PC-3 (cell line): ENCODE data around the gene PADI2. TPM values are rescaled to one million over a fixed set of nuclear protein-coding genes. Genes with fewer than 3 reads are reported as not detected.

Source experiments
- ATAC-seq: fragments of 200-7000 bp; cut with Tn5 transposase; 2 replicates; pipeline ENCODE4 v1.9.1; 2020; ENCODE audit warnings: mild to moderate bottlenecking, moderate library complexity
- BruUV-seq: library from RNA; stranded (reverse); fragments of 400-500 nt; replicated peaks from 2 replicates; lab custom pipeline; 2021; lab: Mats Ljungman, UMichigan
- CTCF ChIA-PET: fragments of 300-600 bp; sonication (Branson Sonifier 250); formaldehyde crosslinking; loops from one replicate; lab custom pipeline; 2022; ENCODE audit warnings: antibody characterized with exemption; lab: Charles Lee
- POLR2A ChIA-PET: fragments of 300-600 bp; sonication (Branson Sonifier 250); formaldehyde crosslinking; loops from one replicate; lab custom pipeline; 2022; ENCODE audit warnings: antibody characterized with exemption; ENCODE audit not compliant: unreplicated experiment; lab: Charles Lee
- DNase-seq: peaks from one replicate; pipeline ENCODE4 v3.0.0-alpha.2; 2015
- H2AFZ ChIP-seq: fragments of 300-600 bp; sonication (generic); 2 replicates; pipeline ENCODE4 v1.6.0; 2016; ENCODE audit warnings: antibody characterized with exemption, low read length
- H3F3A ChIP-seq: fragments of 300-600 bp; sonication (generic); one replicate; pipeline ENCODE4 v1.6.0; 2017; ENCODE audit warnings: antibody characterized with exemption, low read length, control low read depth, mild to moderate bottlenecking; ENCODE audit not compliant: unreplicated experiment
- H3K27ac ChIP-seq: fragments of 300-600 bp; sonication (generic); 2 replicates; pipeline ENCODE4 v1.5.1; 2016; ENCODE audit warnings: mild to moderate bottlenecking, low read length
- H3K27me3 ChIP-seq: fragments of 300-600 bp; sonication (generic); 2 replicates; pipeline ENCODE4 v1.6.1; 2016; ENCODE audit warnings: low read length, mixed read lengths
- H3K36me3 ChIP-seq: fragments of 300-600 bp; sonication (generic); 2 replicates; pipeline ENCODE4 v1.6.1; 2016; ENCODE audit warnings: low read depth, mixed run types, low read length, mixed read lengths
- H3K4me1 ChIP-seq: fragments of 300-600 bp; sonication (generic); 2 replicates; pipeline ENCODE4 v1.5.1; 2016; ENCODE audit warnings: low read length; ENCODE audit not compliant: insufficient read depth
- H3K4me2 ChIP-seq: fragments of 300-600 bp; sonication (generic); 2 replicates; pipeline ENCODE4 v1.6.0; 2016; ENCODE audit warnings: low read length
- H3K4me3 ChIP-seq: fragments of 300-600 bp; sonication (generic); 2 replicates; pipeline ENCODE4 v1.5.1; 2016; ENCODE audit warnings: mild to moderate bottlenecking, low read length, mixed read lengths
- H3K79me2 ChIP-seq: fragments of 300-600 bp; sonication (generic); 2 replicates; pipeline ENCODE4 v1.6.1; 2017; ENCODE audit warnings: low read length, mixed read lengths
- H3K9ac ChIP-seq: fragments of 300-600 bp; sonication (generic); 2 replicates; pipeline ENCODE4 v1.6.0; 2016; ENCODE audit warnings: mild to moderate bottlenecking, low read length
- H3K9me2 ChIP-seq: fragments of 300-600 bp; sonication (generic); replicated peaks from 2 replicates; pipeline ENCODE4 v1.6.1; 2016; ENCODE audit warnings: mixed run types, low read length, mixed read lengths
- H3K9me3 ChIP-seq: fragments of 300-600 bp; sonication (generic); 2 replicates; pipeline ENCODE4 v1.6.1; 2016; ENCODE audit warnings: low read length, mixed read lengths
- H4K20me1 ChIP-seq: fragments of 300-600 bp; sonication (generic); 2 replicates; pipeline ENCODE4 v1.6.1; 2016; ENCODE audit warnings: low read length, mixed read lengths
- CTCF ChIP-seq: fragments of 300-600 bp; sonication (generic); conservative IDR thresholded peaks from 2 replicates; pipeline ENCODE4 v1.5.1; 2017; ENCODE audit warnings: antibody characterized with exemption, low read depth, mild to moderate bottlenecking, low read length
- EZH2 ChIP-seq: fragments of 300-600 bp; sonication (generic); IDR thresholded peaks from one replicate; pipeline ENCODE4 v1.6.1; 2017; ENCODE audit warnings: antibody characterized with exemption, mild to moderate bottlenecking, low read length; ENCODE audit not compliant: unreplicated experiment
- EZH2phosphoT487 ChIP-seq: fragments of 300-600 bp; sonication (generic); IDR thresholded peaks from 2 replicates; pipeline ENCODE4 v1.6.1; 2018; ENCODE audit warnings: mild to moderate bottlenecking, antibody characterized with exemption, low read length, borderline replicate concordance
- intact Hi-C: fragments of 100-400 bp; cut with micrococcal nuclease; formaldehyde crosslinking; loops from 2 replicates; pipeline ENCODE4 v1.9.0; 2023
- total RNA-seq: library from RNA; depleted of rRNA; stranded (reverse); fragments of >200 nt; gene quantifications from 2 replicates; pipeline ENCODE4 v1.2.3, GENCODE V29; 2014

The PADI2 gene
- total RNA-seq, 1 experiment from 2014 or later: 2.4 TPM

- intact Hi-C loops: no loop called here
- Histone ChIP-seq H2AFZ (no peak overlapping the region), H3K36me3 (peaks cover 80% of the 10 kb centered on the region), H3K4me1 (no peaks in the 10 kb centered on the region), H3K27ac (no peak overlapping the region), H3K9me3 (no peaks in the 10 kb centered on the region), H3K4me3 (no peak overlapping the region), H3K27me3 (no peaks in the 10 kb centered on the region), H3K9me2 (no peaks in the 10 kb centered on the region), H4K20me1 (no peaks in the 10 kb centered on the region), H3K4me2 (no peak overlapping the region), H3F3A (peaks cover 6% of the 10 kb centered on the region), H3K79me2 (no peaks in the 10 kb centered on the region), H3K9ac (no peak overlapping the region)
- POLR2A ChIA-PET: no interaction called here
- CTCF ChIA-PET: no interaction called here
- TF ChIP-seq EZH2phosphoT487: no peak
- no peak for DNase-seq
- BruUV-seq: no TSS peak
- ATAC-seq: no peak
These were observed 96.1 kb downstream of the PADI2 start for GRCh38 chr1:17023102-17023501.

- POLR2A ChIA-PET: no interaction called here
- no TSS peak for BruUV-seq
- H3K4me1 ChIP-seq: no peaks in the 10 kb centered on the region
These were observed 97.4 kb downstream of the PADI2 start for GRCh38 chr1:17021896-17022295.

GRCh38 chr1:17020502-17020901 is 98.7 kb downstream of the PADI2 start:
- peaks cover 58% of the 10 kb centered on the region for H3K36me3 ChIP-seq
- CTCF ChIA-PET: no interaction called here

More at GRCh38 chr1:17021896-17022295, 97.4 kb downstream of the PADI2 start:
- TF ChIP-seq CTCF: no peak
- TF ChIP-seq EZH2: no peak
- TF ChIP-seq EZH2phosphoT487: no peak
- no peaks in the 10 kb centered on the region for H4K20me1 ChIP-seq
- H3K27ac ChIP-seq: no peak overlapping the region
- no peaks in the 10 kb centered on the region for H3K27me3 ChIP-seq
- H3F3A ChIP-seq: peaks cover 6% of the 10 kb centered on the region
- DNase-seq: no peak
- peaks cover 70% of the 10 kb centered on the region for H3K36me3 ChIP-seq
- H3K4me2 ChIP-seq: no peak overlapping the region
- no peaks in the 10 kb centered on the region for H3K9me2 ChIP-seq
- no peak overlapping the region for H3K9ac ChIP-seq
- H3K4me3 ChIP-seq: no peak overlapping the region
- H3K9me3 ChIP-seq: no peaks in the 10 kb centered on the region
- CTCF ChIA-PET: no interaction called here
- intact Hi-C loops: no loop called here
- H2AFZ ChIP-seq: no peak overlapping the region
- H3K79me2 ChIP-seq: no peaks in the 10 kb centered on the region
- no peak for ATAC-seq

More at GRCh38 chr1:17020502-17020901, 98.7 kb downstream of the PADI2 start:
- Histone ChIP-seq H3F3A (peaks cover 6% of the 10 kb centered on the region), H3K9me2 (no peaks in the 10 kb centered on the region), H3K9me3 (no peaks in the 10 kb centered on the region), H4K20me1 (no peaks in the 10 kb centered on the region), H3K4me3 (no peak overlapping the region), H3K9ac (no peak overlapping the region), H3K27me3 (no peaks in the 10 kb centered on the region), H3K27ac (no peak overlapping the region), H2AFZ (no peak overlapping the region), H3K79me2 (no peaks in the 10 kb centered on the region), H3K4me1 (peaks cover 7% of the 10 kb centered on the region; the same call in 1 of the 2 replicates), H3K4me2 (no peak overlapping the region)
- DNase-seq (no peak), ATAC-seq (no peak)
- POLR2A ChIA-PET: no interaction called here
- TF ChIP-seq EZH2 (no peak), CTCF (no peak), EZH2phosphoT487 (no peak)
- intact Hi-C loops: no loop called here
- no TSS peak for BruUV-seq
